Endothelial cell of umbilical vein (primary cell): Measurements from ENCODE around the gene LRRC59. TPM values are rescaled to one million over a fixed set of nuclear protein-coding genes. Genes with fewer than 3 reads are reported as not detected.

Experiments used
- BruUV-seq: library from RNA; stranded (reverse); fragments of 400-500 nt; replicated peaks from 2 replicates; lab custom pipeline; 2021; lab: Mats Ljungman, UMichigan
- CTCF ChIA-PET: fragments of 300-600, 350-600 bp; sonication (Branson Sonifier 250); formaldehyde crosslinking; loops from one replicate; lab custom pipeline; 2021; ENCODE audit warnings: antibody characterized with exemption, inconsistent platforms; lab: Charles Lee
- POLR2A ChIA-PET: fragments of 300-600, 350-600 bp; sonication (Branson Sonifier 250); formaldehyde crosslinking; loops from one replicate; lab custom pipeline; 2021; ENCODE audit warnings: antibody characterized with exemption, inconsistent platforms; lab: Charles Lee
- DNase-seq: peaks from one replicate; pipeline ENCODE4 v3.0.0-alpha.2; 2011; ENCODE audit warnings: low read depth, low spot score
- FAIRE-seq: peaks from 2 replicates; lab custom pipeline; 2011; peaks lifted over from hg19 to GRCh38; lab: Jason Lieb, UNC
- H2AFZ ChIP-seq: 2 replicates; pipeline ENCODE4 v1.6.0; 2012; ENCODE audit warnings: low read depth, low read length, control low read depth, inconsistent platforms
- H3K27ac ChIP-seq: 2 replicates; pipeline ENCODE4 v1.5.1; 2011; ENCODE audit warnings: low read depth, mild to moderate bottlenecking, control low read depth, low read length, moderate library complexity; ENCODE audit not compliant: insufficient read depth
- H3K27me3 ChIP-seq, 2 experiments: 2 replicates each; pipeline versions ENCODE4 v1.6.0 to v1.6.1; 2011; ENCODE audit warnings: low read length in 2 of 2, mixed read lengths in 1 of 2; ENCODE audit not compliant: control insufficient read depth in 2 of 2, insufficient read depth in 2 of 2
- H3K36me3 ChIP-seq, 2 experiments: 2 replicates in 1 of 2; 3 replicates in 1 of 2; pipeline ENCODE4 v1.5.1; 2011; ENCODE audit warnings: low read length in 2 of 2, mild to moderate bottlenecking in 1 of 2, moderate library complexity in 1 of 2; ENCODE audit not compliant: control insufficient read depth in 2 of 2, insufficient read depth in 2 of 2; ENCODE audit errors: extremely low read depth in 1 of 2
- H3K4me1 ChIP-seq: 3 replicates; pipeline ENCODE4 v1.5.1; 2011; ENCODE audit warnings: mild to moderate bottlenecking, low read length; ENCODE audit not compliant: control insufficient read depth, insufficient read depth; ENCODE audit errors: extremely low read depth
- H3K4me2 ChIP-seq: 2 replicates; pipeline ENCODE4 v1.6.1; 2011; ENCODE audit warnings: low read length, control low read depth, mixed read lengths; ENCODE audit not compliant: insufficient read depth
- H3K4me3 ChIP-seq, 3 experiments: fragments of 200-600 bp in 1 of 3; sonication (generic), shearing (Covaris generic) in 1 of 3; replicated peaks in 1 of 3; 2 replicates each; pipeline ENCODE4 v1.5.1; 2011 to 2016; ENCODE audit warnings: control low read depth in 3 of 3, low read length in 3 of 3, mild to moderate bottlenecking in 2 of 3, inconsistent platforms in 1 of 3, low read depth in 1 of 3, moderate library complexity in 1 of 3; ENCODE audit not compliant: insufficient read depth in 1 of 3
- H3K79me2 ChIP-seq: 2 replicates; pipeline ENCODE4 v1.6.0; 2012; ENCODE audit warnings: low read length, inconsistent platforms; ENCODE audit not compliant: control insufficient read depth, insufficient read depth
- H3K9ac ChIP-seq: replicated peaks from 2 replicates; pipeline ENCODE3; 2011; ENCODE audit warnings: low read length, control low read depth; ENCODE audit not compliant: insufficient read depth; ENCODE audit errors: extremely low read depth
- H3K9me1 ChIP-seq: replicated peaks from 3 replicates; pipeline ENCODE4 v1.6.0; 2011; ENCODE audit warnings: mild to moderate bottlenecking, low read length; ENCODE audit not compliant: control insufficient read depth, insufficient read depth; ENCODE audit errors: extremely low read depth
- H3K9me3 ChIP-seq: replicated peaks from 2 replicates; pipeline ENCODE4 v1.5.1; 2012; ENCODE audit warnings: low read length, inconsistent platforms; ENCODE audit not compliant: control insufficient read depth, insufficient read depth
- H4K20me1 ChIP-seq: replicated peaks from 2 replicates; pipeline ENCODE3; 2011; ENCODE audit warnings: mild to moderate bottlenecking, low read length; ENCODE audit not compliant: control insufficient read depth, insufficient read depth; ENCODE audit errors: extremely low read depth
- EZH2 ChIP-seq: IDR thresholded peaks from 2 replicates; pipeline ENCODE4 v1.6.1; 2012; ENCODE audit warnings: borderline replicate concordance, low read depth, mild to moderate bottlenecking, moderate library complexity, low read length, inconsistent platforms; ENCODE audit not compliant: severe bottlenecking
- FOS ChIP-seq: IDR thresholded peaks from 2 replicates; pipeline ENCODE4 v1.6.1; 2011; ENCODE audit warnings: mild to moderate bottlenecking, low read length, moderate library complexity, borderline replicate concordance; ENCODE audit not compliant: insufficient read depth
- GATA2 ChIP-seq: IDR thresholded peaks from 2 replicates; pipeline ENCODE4 v1.7.0; 2011; ENCODE audit warnings: low read depth, mild to moderate bottlenecking, moderate library complexity, mixed read lengths, low read length; ENCODE audit not compliant: insufficient read length, insufficient read depth
- JUN ChIP-seq: IDR thresholded peaks from 2 replicates; pipeline ENCODE4 v1.6.1; 2011; ENCODE audit warnings: borderline replicate concordance, low read depth; ENCODE audit not compliant: insufficient read length, insufficient read depth
- MYC ChIP-seq: IDR thresholded peaks from one replicate; pipeline ENCODE4 v1.6.1; 2011; ENCODE audit warnings: mild to moderate bottlenecking, low read depth, low read length
- POLR2A ChIP-seq: IDR thresholded peaks from 2 replicates; pipeline ENCODE4 v1.6.1; 2012; ENCODE audit warnings: low read depth, mild to moderate bottlenecking, control low read depth, low read length
- POLR2AphosphoS5 ChIP-seq: IDR thresholded peaks from 2 replicates; pipeline ENCODE4 v1.6.1; 2012; ENCODE audit warnings: low read depth, mild to moderate bottlenecking, control low read depth, low read length, moderate library complexity; ENCODE audit not compliant: insufficient read depth
- dilution Hi-C: fragments of 300-500 bp; cut with MboI; formaldehyde crosslinking; loops from one replicate; pipeline ENCODE4 v1.15.0; 2019; ENCODE audit warnings: low sequenced_read_pairs; ENCODE audit not compliant: extremely low pct_ligation_motif_present
- intact Hi-C: fragments of 100-400 bp; cut with micrococcal nuclease; formaldehyde crosslinking; loops from one replicate; pipeline ENCODE4 v1.10.0; 2022
- polyA plus RNA-seq, 4 experiments: library from polyadenylated mRNA; depleted of rRNA in 3 of 4; stranded (reverse) in 3 of 4; unstranded in 1 of 4; fragments of >200 nt; gene quantifications; 2 replicates each; pipeline versions ENCODE4 v1.2.1 to v1.2.3, GENCODE V29; 2011 to 2012; ENCODE audit warnings: missing spikeins in 1 of 4
- total RNA-seq: library from RNA; stranded (reverse); gene quantifications from 2 replicates; pipeline ENCODE4 v1.2.3, GENCODE V29; 2021
- TF ChIP-seq, protein P1 (sequence below), 2 donors: IDR thresholded peaks; 1 replicate in 1 of 2; 2 replicates in 1 of 2; pipeline ENCODE4 v1.5.1; 2011; ENCODE audit warnings: low read length in 2 of 2, mild to moderate bottlenecking in 2 of 2, moderate library complexity in 2 of 2, control low read depth in 1 of 2, inconsistent platforms in 1 of 2, low read depth in 1 of 2; ENCODE audit not compliant: insufficient read depth in 1 of 2; ENCODE audit errors: extremely low read depth in 1 of 2

Gene LRRC59
- total and polyA plus RNA-seq, 2 donors (not counting 3 experiments of a cell fraction or from before 2014, with no cell fraction given): 93.9 to 183 TPM

DNA sequence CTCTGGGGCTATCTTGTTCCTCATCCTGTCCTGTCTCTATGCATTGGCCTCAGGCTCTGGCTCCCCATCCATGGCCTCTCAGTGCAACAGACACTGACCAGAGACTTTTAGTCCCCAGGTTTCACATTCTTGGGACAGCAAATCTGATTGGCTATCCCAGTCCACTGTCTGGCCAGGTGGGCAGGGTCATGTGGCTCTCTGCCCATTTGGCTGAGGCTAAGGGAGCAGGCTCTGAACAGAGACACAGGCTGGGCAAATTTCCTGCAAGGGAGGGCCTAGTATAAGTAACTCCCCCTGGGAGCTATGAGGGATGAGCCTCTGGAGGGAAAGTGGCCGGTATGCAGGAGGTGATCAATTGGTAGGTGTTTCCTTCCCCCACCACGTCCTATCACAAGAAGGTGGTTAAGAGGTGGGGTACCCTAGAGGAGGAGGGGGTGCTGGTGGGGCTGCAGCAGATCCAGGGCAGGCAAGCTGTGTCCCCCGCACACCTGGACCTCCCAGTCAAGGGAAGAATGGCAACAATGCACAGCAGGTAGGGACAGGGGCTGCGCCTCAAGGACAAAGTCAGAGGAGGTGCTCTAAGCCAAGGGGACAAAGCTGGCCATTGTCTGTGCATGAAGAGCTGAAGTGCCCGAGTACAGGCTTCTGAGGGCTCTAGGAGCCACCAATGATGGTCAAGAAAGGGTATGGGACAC, 38.2 kb downstream of the LRRC59 start:
- no peaks in the 10 kb centered on the region for H3K79me2 ChIP-seq
- CTCF ChIA-PET: interaction anchor here (1.0 to 1.3 kb wide), 2 partner anchors 9 to 10 kb away, joined by 3 to 5 read pairs; no protein-coding TSS in a partner anchor
- no peaks in the 10 kb centered on the region for H3K9me3 ChIP-seq
- TF ChIP-seq GATA2 (no peak), MYC (no peak), POLR2AphosphoS5 (no peak), FOS (no peak), EZH2 (no peak), JUN (no peak), POLR2A (no peak)
- TF ChIP-seq, protein P1, sequence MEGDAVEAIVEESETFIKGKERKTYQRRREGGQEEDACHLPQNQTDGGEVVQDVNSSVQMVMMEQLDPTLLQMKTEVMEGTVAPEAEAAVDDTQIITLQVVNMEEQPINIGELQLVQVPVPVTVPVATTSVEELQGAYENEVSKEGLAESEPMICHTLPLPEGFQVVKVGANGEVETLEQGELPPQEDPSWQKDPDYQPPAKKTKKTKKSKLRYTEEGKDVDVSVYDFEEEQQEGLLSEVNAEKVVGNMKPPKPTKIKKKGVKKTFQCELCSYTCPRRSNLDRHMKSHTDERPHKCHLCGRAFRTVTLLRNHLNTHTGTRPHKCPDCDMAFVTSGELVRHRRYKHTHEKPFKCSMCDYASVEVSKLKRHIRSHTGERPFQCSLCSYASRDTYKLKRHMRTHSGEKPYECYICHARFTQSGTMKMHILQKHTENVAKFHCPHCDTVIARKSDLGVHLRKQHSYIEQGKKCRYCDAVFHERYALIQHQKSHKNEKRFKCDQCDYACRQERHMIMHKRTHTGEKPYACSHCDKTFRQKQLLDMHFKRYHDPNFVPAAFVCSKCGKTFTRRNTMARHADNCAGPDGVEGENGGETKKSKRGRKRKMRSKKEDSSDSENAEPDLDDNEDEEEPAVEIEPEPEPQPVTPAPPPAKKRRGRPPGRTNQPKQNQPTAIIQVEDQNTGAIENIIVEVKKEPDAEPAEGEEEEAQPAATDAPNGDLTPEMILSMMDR (IDR thresholded peaks at IDR 0.05; ENCODE audit: extremely low read depth in 1 of 2, insufficient read depth in 1 of 2, low read depth in 1 of 2, low read length in 2 of 2): no peak
- H3K4me3 ChIP-seq: no peak overlapping the region
- no peaks in the 10 kb centered on the region for H3K4me1 ChIP-seq
- POLR2A ChIA-PET: no interaction called here
- no peaks in the 10 kb centered on the region for H3K9me1 ChIP-seq
- no peaks in the 10 kb centered on the region for H4K20me1 ChIP-seq
- no peak overlapping the region for H3K4me2 ChIP-seq
- H3K27me3 ChIP-seq: no peaks in the 10 kb centered on the region
- no peak for FAIRE-seq
- dilution Hi-C loops: no loop called here
- H3K27ac ChIP-seq: no peak overlapping the region
- no peak overlapping the region for H2AFZ ChIP-seq
- no peak for DNase-seq
- no peak overlapping the region for H3K9ac ChIP-seq
- peaks cover 3 to 35% of the 10 kb centered on the region in 2 experiments for H3K36me3 ChIP-seq
- BruUV-seq: no TSS peak
- intact Hi-C loops: no loop called here
